Kidney capillary endothelial cell (primary cell): ENCODE results near the gene PLCB1.
"Not testable (repeated sequence)": the region's sequence is repeated elsewhere in the genome, so short reads cannot be mapped to it uniquely, and the experiment has no call there.

ENCODE experiments used
- DNase-seq: peaks from one replicate; pipeline ENCODE4 v3.0.0-alpha.2; 2018; ENCODE audit warnings: low spot score

Gene PLCB1

DNA sequence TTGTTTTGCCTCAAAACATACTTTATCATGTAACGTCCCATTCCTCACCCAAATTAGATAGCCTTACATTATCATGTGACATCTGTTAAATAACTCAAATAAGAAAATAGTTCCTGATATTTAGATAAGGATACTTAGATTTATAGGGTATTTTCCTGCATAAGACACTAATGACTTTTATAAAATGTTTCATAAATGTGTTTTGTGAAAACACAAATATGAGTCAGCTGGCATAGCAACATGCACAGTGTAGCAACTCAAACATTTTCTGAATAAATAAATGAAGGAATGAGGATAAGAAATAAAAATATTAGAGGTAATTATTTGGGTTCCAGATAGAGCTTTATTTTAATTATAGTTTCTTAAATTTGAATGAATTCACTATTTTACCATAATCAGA lies 476.4 kb downstream of the PLCB1 start:
- no peak for DNase-seq

DNA sequence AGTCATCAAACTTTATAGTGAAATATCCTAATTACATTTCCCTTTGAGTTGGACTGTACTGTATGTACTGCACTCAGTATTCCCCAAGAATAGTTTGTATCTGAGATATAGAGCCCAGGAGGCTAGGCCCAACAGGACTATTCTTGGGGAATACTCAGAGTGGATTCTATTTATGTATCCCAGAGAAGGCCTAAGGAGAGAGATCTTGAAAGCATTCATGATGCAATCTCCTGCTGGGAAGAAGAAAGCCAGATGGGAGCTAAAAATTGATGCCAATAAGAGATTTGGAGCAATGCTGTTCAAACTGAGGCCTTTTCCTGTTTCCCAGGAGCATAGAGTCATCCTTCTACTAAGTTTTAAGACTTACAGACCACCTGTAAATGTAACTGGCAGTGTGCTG lies 484.7 kb downstream of the PLCB1 start:
- no peak for DNase-seq

DNA sequence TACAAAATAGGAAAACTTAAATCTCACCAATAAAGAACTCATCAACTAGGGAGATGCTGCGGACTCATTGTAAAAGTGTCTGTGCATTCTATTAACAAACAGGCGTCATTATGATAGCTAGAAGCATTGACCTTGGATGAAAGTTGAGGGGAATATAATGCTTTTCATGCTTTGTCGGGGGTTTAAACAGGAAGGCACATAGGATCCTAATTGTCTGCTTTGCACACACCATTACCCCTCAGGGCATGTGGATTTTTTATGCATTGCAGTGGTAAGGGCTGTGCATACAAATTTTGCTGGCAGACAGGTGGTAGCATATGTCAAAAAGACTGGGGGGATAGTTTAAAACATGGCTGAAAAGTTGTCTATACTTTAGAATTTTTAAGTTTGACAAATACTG lies 488.9 kb downstream of the PLCB1 start:
- no peak for DNase-seq

DNA sequence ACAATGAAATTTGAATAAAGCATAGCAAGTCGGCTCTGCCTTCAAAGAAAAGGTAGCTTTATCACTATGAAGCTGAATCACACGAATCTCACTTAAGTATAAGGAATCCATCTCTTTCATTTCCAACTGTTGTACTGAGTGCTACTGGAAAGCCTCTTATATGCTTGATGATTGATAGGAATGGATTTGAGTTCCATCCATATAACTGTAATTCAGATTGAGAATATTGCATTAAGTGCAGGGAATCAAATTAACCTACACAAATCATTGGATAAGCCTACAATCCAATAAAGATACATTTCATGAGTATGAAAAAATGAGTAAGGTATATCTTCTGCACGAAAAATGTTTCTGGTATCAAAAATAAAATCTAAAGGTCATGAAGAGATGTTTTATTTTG lies 492.0 kb downstream of the PLCB1 start:
- DNase-seq: no peak

DNA sequence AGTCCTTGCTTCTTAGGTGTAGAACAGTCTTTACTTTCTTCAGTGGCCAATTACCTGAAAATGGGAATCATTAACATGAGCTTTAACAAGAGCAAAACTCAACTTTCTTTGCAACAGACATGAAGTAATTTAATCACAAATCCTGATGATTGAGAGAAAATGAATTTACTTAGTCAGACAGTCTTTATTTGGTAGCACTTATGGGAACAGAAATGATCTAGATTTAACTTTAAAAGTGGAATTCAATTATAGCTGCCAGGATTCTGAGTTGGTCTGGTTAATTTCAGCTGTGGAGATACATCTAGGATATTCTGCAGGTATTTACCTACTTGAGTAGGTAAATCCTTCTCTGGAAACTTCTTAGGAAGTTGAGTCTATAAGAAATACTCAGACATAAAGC lies 492.6 kb downstream of the PLCB1 start:
- DNase-seq: no peak

DNA sequence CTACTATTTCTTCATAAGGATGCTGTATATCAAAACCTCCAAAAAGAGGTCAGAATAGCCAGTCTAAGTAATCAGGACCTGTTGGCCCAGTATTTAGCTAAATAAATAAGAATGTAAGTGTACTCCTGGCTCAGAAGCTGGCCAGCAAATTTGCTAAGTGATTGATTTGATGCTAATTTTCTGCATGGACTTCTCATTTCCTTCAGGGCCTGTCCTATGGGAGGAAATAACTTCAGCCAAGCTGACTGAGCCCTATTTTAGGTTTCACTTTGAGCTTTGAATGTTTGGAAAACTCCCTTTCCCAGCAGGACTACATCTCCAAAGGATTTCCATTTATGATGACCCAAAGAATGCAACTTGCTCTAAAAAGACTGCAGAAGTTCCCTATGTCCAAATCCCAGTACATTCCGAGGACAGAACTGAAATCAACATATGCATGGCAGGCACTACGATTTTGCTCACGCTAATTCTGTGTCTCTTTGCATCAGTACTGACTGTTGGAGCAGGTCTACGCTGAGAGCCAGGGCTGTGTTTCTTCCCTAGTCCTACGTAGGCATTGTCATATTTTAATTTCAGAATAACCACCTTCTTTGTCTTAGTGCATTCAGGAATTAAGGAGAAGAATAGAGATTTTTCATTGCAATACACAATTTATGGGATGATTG lies 495.4 kb downstream of the PLCB1 start:
- peak; percentile 43 for DNase-seq

DNA sequence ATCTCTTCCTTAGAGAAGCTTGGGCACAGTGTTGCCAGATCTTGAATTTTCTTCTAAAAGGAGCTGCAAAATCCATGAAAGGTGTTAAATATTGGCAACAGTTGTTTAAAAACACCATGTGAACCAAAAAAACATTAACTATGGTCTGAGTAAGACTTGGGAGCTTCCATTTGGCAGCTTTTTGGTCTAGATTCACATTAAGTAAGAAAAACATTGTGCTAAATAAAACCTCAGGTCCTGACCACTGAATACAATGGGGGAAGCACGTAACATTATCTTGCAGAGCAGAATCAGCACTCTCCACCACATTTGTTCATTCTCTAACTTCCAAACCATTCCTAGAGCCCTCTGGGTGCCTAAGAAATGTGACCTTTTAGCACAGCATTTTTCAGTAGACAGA lies 499.2 kb downstream of the PLCB1 start:
- no peak for DNase-seq

DNA sequence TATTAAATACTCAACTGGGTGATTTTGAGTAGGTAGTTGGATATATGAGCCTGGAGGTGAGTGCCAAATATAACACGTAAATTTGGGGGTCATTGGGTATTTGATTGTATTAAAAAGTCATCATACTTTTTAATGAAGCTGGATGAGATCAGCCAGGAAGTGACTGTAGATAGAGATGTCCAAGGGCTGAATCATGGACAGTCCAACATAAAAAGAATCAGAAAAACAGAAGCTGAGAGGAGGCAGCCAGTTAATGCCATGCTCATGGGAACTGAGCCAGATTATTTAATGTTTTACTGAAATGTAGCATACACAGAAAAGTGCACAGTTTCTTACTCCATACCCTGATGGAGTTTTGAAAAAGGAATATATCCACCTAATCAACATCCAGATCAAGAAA lies 501.3 kb downstream of the PLCB1 start:
- DNase-seq: no peak

DNA sequence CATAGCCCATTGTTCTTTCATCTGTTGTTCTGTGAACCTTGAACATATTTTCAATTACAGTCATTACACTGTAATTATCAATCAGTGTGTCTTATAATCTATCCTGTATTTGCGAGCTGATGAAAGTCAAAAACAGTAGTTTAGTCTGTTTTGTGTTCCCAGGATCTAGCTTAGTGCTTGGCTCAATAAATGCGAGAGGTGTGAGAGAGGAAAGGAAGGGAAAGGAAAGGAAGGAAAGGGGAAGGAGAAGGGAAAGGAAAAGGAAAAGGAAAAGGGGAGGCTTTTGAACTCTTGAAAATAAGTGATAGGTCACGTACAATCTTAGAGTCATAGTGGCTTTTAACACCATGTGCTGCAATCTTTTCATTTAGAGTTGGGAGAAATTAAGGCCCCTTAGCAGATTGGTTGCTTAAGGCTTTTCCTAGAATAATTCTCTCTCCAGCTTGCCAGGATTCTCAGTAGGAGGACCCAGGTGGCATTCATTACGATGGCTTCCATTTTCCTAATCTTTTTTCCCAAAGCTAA lies 503.0 kb downstream of the PLCB1 start:
- no peak for DNase-seq

DNA sequence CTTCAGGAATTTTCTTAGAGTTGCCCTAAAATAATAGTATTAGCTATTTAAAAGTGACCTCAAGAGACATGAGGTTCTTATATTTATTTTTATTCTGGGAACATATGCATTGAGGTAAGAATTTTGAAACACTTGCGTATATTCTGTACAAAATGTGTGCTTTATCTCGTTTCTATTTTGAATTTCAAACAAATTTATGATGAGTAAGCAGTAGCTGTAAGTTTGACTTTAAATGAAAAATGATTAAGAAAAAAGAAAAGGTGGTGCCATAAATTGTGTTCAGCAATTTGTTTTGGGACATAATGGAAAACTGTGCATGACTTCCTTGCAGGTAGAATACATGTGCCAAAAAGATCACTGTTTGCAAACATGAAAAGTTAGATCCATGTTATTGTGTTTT lies 503.8 kb downstream of the PLCB1 start:
- DNase-seq: no peak

DNA sequence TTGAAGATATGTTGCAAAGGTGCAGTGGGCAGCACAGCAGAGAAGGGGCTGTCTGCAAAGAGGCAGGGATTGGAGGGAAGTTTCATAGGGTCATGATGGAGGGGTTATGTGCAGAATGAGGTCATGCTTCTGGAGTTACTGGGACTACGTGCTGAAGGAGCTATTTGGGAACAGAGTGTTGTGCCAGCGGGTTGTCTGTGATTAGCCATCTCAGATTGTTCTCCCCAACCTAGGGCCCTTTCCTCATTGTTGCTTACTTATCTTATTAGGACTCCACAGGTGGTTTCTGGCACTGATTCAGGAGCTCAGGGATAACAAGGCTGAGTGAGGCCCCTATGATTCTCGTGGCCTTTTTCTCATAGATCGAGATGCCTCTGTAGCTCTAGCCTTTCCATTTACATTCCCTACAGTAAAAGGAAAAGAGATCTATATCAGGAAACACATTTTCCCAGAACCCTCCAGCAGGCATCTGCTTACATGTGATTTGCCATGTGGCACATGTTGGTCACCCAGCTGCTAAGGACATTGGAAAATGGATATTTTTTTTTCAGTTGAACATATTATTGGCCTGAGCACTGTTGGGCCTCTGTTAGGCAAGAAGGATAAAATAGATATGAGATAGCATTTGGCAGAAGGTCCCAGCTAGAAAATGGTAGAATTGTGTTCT lies 507.2 kb downstream of the PLCB1 start:
- DNase-seq: no peak

DNA sequence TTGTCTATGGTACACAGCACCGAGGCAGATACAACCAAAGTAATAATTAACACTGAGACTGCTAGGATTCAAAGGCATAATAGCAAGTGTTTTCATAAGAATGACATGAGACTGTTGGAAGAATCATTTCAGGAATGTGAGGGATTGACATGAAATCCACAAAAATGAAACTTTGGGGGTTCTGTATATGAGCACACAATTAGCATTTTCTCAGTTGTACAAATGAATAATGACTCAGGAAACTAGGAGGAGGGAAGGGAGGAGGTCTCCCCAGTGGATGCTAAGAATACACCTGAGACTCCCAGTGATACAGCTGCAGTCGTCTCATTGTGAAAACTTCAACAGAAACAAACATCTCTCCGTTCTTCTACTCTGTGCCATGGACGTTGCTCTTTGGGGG lies 508.4 kb downstream of the PLCB1 start:
- no peak for DNase-seq

DNA sequence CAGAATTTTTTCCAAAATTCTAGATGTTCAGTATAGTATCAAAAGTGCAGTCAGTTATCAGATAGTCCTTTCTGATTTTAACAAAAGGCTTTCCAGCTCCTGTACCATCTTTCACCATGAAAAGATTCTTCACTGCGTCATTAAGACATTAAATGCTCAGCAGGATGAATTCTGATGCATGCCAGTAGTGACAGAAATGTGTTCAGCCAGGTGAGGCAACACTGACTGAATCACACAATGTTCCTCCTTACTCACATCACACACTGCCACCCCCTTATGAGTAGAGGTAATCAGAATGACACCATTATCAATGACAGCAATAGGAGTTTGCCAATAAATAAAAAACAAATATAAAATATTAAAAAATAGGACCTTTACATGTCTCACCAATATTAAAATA lies 510.2 kb downstream of the PLCB1 start:
- no peak for DNase-seq

DNA sequence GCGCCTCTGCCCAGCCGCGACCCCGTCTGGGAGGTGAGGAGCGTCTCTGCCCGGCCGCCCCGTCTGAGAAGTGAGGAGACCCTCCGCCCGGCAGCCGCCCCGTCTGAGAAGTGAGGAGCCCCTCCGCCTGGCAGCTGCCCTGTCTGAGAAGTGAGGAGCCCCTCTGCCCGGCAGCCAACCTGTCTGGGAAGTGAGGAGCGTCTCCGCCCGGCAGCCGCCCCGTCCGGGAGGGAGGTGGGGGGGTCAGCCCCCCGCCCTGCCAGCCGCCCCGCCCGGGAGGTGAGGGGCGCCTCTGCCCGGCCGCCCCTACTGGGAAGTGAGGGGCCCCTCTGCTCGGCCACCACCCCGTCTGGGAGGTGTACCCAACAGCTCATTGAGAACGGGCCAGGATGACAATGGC lies 512.4 kb downstream of the PLCB1 start:
- not testable (repeated sequence) for DNase-seq

DNA sequence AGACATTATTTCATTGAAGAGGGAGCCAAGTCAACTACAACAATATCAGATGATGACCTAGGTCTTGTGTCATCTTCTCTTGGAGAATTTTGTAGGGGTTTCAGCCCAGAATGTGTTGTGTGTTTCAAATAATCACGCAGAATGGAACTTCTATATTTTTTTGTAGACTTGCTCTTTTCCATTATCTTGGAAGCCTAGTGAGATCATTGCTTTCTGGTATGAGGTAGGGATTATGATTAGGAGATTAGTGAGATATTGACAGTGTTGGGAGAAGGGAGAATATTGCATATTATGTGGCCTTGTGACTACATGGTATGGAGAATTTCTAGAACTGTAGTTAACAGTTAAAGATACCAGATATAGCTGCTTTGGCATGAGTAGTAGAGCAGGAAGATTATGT lies 513.3 kb downstream of the PLCB1 start:
- no peak for DNase-seq

DNA sequence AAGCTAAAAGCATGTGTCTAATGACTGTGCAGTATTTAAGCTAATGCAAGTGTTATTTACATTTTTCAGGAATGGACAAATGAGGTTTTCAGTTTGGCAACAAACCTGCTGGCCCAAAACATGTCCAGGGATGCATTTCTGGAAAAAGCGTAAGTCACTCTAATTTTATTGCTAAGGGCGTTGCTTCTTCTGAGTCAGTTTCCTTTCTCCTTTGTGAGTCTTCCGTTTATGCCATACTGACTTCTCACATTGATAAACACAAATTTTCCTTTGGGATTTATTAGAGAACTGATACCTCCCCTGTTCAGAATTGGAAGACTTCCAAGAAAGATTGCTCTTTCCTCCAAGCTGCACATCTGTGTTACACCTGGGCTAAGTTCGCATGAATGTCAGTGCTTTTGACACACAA lies 514.0 kb downstream of the PLCB1 start:
- peak; percentile 57 for DNase-seq

DNA sequence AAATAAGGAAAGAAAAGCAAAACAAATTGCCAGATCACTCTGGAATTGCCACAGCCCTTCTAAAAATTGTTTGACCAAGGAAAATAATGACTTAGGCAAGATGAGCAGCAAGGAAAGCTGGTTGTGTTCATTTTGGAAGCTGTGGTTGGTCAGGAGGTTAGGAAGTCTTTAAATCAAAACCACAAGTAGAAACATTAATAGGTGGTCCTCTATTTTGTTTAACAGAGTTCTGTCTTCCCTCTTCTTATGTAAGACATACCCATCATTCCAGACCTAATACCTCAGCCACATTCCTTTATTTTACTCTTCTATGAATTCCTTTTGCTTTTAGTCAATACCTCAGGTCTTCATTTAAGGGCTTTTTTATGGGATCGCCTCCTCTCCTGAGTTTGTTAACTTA lies 514.6 kb downstream of the PLCB1 start:
- no peak for DNase-seq

DNA sequence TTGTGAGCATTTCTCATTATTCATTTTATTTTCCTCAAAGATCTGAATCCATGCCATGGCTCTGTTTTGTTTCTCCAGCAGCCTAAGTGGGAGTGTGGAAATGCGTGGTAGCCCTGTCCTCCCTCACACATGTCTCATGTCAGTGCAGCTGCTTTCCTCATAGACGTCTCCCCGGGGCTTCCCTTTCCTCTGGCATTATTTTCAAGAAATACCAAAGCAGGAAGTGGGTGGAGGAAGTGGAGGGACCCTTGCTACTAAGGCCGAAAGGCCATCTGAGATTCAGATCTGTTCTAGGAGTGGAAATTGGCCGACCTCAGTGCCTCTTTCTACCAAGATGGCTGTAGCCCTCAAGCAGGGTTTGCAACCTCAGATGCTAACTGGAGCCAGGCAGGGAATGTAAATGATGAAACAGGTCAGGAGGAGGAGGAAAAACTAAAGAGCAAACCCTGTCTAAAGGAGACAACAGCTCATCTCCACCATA lies 515.9 kb downstream of the PLCB1 start:
- no peak for DNase-seq

DNA sequence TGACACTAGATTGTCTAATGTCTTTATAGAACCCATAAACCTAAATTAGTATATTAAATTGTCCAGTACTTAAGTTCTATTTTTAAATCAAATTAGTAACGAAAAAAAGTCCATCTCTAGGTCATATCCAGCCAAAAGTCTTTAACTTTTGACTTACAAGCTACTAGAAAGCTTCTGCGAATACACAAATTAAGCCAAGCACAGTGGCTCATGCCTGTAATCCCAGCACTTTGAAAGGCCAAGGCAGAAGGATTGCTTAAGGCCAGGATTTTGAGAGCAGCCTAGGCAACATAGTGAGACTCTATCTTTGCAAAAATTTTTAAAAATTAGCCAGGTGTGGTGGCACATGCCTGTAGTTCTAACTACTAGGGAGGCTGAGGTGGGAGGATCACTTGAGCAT lies 516.4 kb downstream of the PLCB1 start:
- DNase-seq: no peak

DNA sequence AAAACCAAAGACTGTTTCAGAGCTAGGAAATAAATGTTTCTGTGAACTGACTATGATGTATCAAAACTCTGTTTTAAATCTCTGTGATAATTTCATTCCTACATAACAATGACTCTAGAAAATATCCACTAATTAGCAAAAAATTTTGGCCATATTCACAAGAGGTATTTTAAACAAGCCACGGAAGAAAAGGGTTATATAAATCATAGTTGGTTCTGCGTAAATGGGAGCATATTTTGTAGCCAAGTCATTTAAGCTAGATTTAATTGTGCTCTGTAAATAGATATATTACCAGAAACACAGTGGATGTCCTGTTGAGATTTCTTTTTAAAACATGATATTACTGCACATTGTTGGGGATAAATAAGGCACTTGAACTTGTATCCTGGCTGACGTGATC lies 520.3 kb downstream of the PLCB1 start:
- DNase-seq: no peak

DNA sequence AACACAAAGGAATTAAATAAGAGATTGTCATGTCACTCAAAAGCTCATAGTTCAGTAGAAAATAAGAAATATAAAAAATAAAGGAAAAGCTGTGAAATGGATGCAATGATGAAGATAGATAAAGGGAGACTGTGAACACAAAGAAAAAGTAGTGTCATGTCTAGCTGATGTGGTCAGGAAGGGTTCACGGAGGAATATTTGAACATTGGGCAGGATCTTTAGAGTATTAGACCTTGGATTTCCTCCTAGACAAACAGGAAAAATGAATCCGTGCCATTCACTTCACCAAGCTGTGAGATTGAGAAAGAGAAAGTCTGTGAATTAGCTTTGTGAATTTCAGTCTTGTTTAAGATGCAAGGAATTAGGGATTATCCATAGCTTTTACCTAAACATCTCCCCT lies 522.4 kb downstream of the PLCB1 start:
- no peak for DNase-seq

DNA sequence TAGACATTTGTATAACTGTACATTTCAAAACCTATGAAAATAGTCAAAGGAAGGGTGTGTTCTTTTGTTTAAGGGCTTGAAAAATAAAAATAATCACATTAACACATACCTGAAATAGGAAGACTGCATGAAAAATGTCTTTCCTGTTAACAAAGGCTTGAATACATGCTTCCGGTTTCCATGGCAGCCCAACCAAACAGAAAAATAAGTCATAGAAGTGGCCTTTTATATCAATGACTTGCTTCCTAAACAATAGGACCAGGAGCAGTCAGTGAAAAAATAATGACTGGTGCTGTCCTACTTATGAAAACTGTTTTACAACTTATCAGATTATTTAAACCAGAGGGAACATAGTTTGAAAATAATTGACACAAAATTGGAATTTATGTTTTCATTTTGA lies 524.3 kb downstream of the PLCB1 start:
- DNase-seq: peak; percentile 92

DNA sequence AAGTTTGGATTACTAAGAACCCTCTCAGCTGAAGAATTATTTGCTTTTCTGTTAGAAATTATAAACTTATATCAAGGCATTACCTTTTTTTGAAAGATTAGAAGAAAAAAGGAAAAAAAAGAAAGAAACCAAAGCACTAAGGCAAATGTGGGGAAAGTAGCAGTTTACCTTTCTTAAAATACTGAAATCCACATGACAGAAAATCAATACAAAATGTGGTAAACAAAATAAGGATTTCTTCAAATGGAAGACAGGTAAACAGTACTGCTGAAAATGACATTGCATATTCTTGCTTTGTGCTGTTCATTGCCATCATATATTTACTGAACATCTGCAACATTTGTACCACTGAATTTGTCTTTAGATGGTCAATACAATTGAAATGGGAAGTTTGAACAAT lies 525.6 kb downstream of the PLCB1 start:
- DNase-seq: no peak

DNA sequence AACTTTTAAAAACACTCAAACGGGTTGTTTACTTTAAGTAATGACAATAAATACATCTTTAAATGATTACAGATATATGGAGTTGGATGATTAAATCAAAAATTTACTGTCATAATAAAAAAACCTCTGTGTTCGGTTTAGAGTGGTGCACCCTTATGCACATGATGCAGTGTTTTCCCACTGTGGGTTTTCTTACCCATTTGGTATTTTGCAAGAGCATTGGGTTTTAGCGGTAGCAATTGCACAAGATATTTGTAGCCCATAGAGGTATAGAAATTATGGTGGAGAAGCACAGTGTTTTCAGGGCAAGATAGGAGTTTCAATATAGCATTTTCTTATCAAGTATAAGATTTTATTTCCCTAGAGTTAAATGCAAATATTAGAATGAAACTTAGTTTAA lies 526.0 kb downstream of the PLCB1 start:
- no peak for DNase-seq
